HG02571 (cell line): ENCODE data around the gene PCAT7.

Experiments used
- ATAC-seq: cut with Tn5 transposase; IDR thresholded peaks from one replicate; pipeline ENCODE4 v1.9.1; 2021; ENCODE audit warnings: mild to moderate bottlenecking, moderate library complexity; ENCODE audit not compliant: unreplicated experiment

Gene PCAT7

GRCh38 chr9:94602666-94603065 lies 47.8 kb downstream of the PCAT7 start:
- no peak for ATAC-seq

GRCh38 chr9:94603259-94604160 lies 48.6 kb downstream of the PCAT7 start:
- no peak for ATAC-seq

GRCh38 chr9:94606646-94607422 lies 52.0 kb downstream of the PCAT7 start:
- ATAC-seq: no peak

- no peak for ATAC-seq
Measured at GRCh38 chr9:94607423-94607691, 52.5 kb downstream of the PCAT7 start.

- ATAC-seq: no peak
Measured at GRCh38 chr9:94610181-94610606, 55.3 kb downstream of the PCAT7 start.

GRCh38 chr9:94611638-94612068 lies 56.8 kb downstream of the PCAT7 start:
- ATAC-seq: no peak

GRCh38 chr9:94612071-94612470 lies 57.2 kb downstream of the PCAT7 start:
- no peak for ATAC-seq

- no peak for ATAC-seq
Measured at GRCh38 chr9:94613003-94613402, 58.1 kb downstream of the PCAT7 start.

- ATAC-seq: no peak
Measured at GRCh38 chr9:94619026-94619425, 64.1 kb downstream of the PCAT7 start.
